IPS DF 19.7 (cell line): ENCODE results near the gene HSPG2.
"Not testable (repeated sequence)": the region's sequence is repeated elsewhere in the genome, so short reads cannot be mapped to it uniquely, and the experiment has no call there.

Experiments
- DNase-seq: peaks from one replicate; pipeline ENCODE4 v3.0.0-alpha.2; 2013; ENCODE audit warnings: low read depth, low spot score

The HSPG2 gene

GRCh38 chr1:21827141-21827679 lies 109.9 kb downstream of the HSPG2 start:
- no peak for DNase-seq

DNA sequence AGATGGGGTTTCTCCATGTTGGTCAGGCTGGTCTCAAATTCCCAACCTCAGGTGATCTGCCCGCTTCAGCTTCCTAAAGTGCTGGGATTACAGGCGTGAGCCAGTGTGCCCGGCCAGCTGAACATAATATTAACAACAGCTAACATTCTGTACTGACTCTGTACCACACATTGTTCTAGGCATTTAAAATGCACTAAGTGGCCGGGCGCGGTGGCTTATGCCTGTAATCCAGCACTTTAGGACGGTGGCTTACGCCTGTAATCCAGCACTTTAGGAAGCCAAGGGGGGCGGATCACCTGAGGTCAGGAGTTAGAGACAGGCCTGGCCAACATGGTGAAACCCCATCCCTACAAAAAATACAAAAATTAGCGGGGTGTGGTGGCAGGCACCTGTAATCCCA lies 110.4 kb downstream of the HSPG2 start:
- not testable (repeated sequence) for DNase-seq

- DNase-seq = no peak
These were observed 111.7 kb downstream of the HSPG2 start for GRCh38 chr1:21825393-21825792.

DNA sequence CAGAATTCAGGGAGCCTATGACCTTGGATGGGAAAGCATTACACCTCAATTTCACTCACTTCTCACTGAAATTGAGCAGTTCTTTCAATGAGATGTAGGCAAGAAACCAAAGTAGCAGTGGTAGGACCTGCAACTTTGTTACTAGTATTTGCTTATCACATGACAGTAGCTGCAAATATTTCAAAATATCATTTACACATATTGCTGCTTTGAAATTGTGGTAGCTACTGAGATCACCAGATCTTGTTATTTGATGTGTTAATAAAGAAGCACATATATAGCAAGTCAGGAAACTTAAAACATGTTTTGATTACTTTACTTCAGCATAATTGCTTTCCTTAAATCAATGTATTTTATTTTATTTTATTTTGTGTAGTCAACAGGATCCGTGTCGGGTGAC lies 112.2 kb downstream of the HSPG2 start:
- DNase-seq = no peak

DNA sequence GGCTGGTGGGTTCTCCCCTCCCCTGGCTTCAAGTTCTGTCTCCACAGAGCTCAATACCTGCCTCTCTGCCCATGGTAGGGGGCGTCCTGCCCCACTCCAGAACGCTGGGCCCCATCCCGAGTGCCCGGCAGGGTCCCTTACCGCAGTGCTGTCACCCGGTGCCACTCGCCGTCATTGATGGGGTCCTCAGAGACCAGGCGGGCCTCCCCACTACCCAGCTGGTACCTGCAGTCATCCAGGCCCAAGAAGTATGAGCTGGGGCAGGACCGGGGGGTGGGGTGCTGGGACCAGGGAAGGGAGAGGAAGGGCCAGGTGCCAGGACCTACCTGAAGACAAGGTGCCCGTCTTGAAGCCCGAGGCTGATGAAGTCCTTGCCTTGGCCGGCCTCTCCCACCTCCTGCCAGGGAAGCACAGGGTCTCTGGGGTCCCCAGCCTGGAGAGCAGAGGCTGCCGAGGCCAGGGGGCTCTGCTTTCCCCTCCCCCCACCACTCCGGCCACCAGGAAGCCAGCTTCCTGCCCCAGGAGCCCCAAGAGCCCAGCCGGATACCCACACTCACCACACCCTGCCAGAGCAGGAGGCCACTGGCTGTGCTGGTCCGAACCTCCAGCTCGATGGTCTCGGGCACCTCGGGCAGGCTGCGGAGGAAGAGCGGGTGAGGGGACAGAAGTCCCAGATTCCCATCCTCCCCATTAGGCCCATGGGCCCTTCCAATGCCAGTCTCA lies 113.0 kb downstream of the HSPG2 start:
- no peak for DNase-seq

DNA sequence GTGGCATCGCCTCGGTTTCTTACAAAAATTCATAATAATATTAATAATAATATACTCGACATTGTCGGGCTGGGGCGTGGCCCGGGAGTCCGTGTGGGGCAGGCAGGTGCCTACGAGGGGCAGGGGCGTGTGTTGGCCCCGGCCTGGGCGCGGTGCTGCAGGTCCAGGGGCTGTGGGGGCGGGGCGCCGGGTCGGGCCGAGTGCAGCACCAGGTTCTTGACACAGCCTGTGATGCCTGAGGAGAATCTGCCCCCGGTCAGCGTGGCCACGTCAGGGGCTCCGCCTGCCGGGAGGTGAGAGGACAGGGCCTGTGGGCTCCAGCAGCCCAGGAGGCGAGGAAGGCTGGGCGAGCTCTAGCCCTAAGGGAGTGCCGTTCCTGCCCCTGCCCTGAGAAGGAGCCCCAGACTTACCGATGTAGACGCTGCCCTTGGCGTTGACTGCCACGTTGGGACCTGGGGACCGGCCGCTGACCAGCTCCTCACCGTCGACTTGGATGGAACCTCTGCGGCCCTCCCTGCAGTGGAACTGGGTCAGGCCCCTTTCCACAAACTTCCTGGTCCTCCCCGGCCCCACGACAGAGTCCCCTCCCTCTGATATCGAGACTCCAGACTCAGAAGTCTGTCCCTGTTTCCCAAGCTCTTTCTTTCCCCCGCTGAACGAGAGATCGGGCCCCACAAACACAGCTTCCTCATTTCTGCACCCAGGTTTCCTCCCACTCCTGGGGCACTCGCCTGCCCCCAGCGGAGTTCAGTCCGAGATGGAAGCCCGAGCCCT lies 113.7 kb downstream of the HSPG2 start:
- no peak for DNase-seq

DNA sequence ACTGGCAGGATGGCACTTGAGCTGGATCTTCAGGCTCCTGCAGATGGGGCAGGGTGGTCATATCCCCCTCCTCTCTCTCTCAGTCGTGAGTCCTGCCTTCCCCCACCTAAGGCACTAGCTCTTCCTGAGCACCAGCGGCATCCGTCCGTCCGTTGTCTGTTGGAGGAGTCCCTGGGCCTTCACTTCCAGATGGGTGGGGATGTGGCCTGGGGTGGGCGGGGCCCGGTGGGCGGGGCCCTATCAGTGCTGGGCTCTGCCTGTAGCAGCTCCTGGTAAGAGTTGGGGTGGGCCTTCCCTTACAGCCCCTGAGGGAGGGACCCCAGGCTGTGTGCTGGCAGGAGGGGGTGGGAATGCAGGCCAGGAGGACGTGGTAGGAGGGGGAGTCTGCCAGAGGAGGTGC lies 114.8 kb downstream of the HSPG2 start:
- no peak for DNase-seq

GRCh38 chr1:21821385-21822019 lies 115.6 kb downstream of the HSPG2 start:
- DNase-seq = no peak

DNA sequence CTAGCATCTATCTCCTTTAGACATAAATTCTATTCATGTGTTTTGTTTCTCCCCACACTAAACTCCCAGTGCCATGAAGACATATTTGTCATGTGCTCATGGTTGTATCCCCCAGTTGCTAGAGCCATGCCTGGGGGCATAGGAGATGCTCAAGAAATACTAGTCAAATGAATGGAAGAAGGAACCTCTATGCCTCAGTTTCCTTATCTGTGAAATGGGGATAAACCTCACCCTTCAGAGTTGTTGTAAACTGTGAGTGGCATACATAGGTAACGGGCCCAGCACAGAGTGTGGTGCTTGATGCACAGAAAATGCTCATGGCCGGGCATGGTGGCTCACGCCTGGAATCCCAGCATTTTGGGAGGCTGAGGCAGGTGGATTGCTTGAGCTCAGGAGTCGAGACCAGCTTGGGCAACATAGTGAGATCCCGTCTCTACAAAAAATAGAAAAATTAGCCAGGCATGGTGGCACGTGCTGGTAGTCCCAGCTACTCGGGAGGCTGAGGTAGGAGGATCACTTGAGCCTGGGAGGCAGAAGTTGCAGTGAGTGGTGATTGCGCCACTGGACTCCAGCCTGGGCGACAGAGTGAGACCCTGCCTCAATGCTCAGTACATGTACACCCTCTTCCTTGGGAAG lies 116.4 kb downstream of the HSPG2 start:
- no peak for DNase-seq

DNA sequence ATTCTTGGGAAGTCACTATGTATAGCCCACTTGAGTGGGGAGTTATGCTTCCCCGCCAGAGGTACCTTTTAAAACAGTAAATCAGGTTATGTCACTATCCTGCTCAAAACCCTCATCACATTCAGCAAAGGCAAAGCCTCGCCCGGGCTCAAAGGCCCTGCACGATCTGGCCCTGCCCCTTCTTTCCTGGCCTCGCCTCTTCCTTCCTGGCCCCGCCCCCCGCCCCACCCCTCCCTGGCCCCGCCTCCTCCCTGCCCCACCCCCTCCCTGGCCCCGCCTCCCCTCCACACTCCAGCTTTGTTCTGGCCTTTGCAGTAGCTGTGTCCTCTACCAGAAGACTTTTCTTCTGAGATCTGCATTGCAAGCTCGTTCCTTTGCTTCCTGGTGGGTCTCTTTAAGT lies 118.5 kb downstream of the HSPG2 start:
- no peak for DNase-seq

DNA sequence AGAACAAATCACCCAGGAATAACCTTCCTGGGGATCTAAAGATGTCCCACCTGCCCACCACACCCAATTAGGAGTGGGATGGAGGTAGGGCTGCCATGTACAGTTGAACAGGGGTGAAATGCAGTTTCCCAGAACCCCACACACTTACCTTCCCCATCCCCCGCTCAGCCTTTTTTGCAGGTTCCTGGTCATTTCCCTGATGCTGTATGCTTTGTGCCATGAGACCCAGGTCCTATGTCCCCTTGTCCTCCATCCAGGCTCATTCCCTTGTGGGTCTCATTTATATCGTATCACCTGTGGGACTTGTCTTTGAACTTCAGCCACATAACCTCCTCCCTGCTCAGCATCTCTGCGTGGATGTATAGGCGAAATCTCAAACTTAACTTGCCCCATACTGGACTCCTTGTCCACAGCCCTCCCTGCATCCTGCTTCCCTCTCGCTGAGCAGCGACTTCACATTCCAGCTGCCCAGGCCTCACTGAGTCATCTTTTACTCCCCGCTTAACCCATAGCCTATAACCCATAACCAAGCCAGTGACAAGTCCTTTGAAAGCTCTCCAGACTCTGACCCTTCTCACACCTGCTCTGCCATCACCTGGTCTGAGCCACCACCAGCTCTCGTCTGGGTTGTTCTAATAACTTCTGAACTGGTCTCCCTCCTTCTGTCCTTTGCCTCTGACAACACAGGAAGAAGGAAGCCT lies 120.4 kb downstream of the HSPG2 start:
- no peak for DNase-seq

DNA sequence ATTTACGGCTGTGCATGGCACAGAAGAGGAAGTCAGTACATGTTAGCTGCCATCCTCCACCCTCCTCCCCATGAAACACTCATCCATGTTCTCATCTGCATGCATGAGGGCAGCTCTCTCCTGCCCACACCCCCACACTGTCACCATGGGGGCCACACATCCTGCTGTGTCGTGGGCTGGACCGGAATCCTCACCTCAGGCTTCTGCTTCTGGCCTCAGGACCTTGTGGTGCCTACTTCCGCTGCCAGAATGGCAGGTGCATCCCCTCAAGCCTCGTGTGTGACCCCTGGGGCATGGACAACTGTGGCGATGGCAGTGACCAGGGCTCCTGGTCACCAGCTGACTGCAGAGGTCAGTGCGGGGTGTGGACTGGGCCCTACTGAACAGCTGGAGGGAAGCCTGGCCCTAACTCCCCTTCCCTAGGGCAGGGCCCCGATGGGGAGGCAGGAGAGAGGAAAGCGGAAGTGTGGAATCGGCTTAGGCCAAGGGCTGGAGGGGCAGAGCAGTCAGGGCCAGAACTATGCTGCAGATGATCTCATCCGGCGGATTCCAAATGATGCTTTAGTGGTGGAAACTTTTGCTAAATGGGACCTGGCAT lies 121.3 kb downstream of the HSPG2 start:
- no peak for DNase-seq

DNA sequence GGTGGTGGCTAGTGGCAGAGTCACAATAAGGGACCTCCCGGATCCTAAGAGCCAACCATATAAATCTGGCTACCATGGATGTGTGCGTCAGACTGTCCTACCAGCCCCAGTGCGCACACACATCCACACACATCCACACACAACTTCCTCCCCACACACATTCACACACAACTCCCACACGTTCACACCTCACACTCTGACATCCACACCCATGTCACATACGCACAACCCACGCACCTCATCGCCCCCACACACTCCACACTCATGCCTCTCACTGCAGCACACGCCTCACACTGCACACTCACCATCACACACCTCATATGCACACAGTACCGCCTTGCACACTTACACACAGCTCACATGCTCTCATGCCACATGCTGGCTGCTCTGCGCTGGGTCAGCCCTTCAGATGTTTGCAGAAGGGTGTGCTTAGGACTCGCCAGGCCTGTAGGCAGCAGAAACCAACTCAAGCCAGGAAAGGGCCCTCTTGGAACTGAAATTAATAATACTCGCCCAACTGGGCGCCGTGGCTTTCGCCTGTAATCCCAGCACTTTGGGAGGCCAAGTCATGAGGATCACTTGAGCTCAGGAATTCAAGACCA lies 122.0 kb downstream of the HSPG2 start:
- DNase-seq = no peak

DNA sequence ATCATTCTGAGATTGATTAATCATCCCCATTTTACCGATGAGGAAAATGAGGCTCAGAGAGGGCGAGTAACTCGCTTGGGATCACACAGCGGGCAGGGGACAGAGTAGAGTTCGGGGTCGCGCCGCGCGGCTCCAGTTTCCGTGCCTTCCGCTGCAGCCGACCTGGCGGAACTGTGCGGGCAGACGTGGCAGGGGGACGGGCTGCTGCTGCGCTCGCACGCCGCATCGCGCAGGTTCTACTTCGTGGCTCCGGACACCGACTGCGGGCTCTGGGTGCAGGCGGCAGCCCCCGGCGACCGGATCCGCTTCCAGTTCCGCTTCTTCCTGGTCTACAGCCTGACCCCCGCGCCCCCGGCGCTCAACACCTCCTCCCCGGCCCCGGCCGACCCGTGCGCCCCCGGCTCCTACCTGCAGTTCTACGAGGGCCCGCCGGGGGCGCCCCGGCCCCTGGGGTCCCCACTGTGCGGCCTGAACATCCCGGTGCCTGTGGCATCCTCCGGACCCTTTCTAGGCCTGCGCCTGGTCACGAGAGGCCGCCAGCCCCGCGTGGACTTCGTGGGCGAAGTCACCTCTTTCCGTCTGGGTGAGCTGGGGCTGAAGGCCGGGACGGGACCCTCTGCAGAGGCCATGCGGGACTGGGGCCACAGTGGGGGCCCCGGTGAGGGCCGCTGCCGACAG lies 122.7 kb downstream of the HSPG2 start:
- peak; percentile 48 for DNase-seq

DNA sequence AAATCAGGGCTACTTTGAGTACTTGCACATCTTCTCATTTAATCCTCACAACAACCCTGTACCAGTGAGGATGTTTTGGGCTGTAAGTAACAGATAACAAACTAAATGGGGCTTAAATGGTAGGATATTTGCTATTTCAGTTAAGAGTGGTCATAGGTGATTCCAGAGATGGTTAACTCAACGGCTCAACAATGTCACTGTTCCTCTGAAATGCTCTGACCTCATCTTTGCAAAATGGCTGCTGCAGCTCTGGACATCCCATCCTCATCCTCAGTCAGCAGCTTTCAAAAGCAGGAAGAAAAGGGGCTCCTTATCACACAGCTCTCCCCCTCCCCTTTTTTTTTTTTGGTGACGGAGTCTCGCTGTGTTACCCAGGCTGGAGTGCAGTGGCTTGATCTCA lies 123.6 kb downstream of the HSPG2 start:
- no peak for DNase-seq

DNA sequence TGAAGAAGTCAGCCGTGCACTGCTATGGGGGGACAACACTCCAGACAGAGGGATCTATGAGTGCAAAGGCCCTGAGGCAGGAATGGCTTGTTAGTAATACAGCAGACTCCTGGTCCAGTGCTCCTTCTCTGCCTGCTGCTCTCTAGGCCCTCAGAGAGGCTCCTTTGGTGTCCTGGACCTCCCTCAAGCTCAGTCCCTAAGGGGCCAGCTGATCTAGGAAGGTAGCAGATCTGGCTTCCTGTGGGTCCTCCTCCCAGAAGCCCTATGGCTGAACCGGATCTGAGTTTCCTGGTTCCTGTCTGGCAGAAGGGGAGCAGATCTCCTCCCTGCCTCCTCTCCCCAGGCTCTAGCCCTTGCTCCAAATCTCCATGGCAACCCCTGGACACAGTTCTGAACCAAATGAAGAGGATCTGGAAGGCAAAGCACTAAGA lies 125.2 kb downstream of the HSPG2 start, which contains the start of gene LDLRAD2:
Gene LDLRAD2, plus strand, starts transcription at position 391 of the 431 bp plus-strand sequence. CDS start 187 bp downstream, outside the sequence.
- no peak for DNase-seq

DNA sequence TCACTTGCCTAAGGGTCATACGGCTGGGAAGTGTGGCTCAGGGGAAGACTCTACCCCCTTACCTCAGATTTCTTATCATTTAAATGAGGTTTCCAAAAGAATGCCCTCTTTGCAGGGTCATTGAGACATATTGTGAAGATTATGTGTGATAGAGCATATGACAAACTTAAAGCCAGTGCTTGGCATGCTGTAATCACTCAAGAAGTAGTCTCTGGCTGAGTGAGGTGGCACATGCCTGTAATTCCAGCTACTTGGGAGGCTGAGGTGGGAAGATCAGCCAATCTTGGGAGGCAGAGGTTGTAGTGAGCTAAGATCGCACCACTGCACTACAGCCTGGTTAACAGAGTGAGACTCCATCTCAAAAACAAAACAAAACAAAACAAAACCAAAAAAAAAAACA lies 132.6 kb downstream of the HSPG2 start:
- no peak for DNase-seq

GRCh38 chr1:21801100-21801499 lies 136.0 kb downstream of the HSPG2 start:
- DNase-seq = no peak

- DNase-seq = no peak
These were observed 137.4 kb downstream of the HSPG2 start for GRCh38 chr1:21799730-21800129.

GRCh38 chr1:21795075-21795474 lies 142.0 kb downstream of the HSPG2 start:
- no peak for DNase-seq
